K562 (cell line): Measurements from ENCODE around the gene MACROD2.

Source experiments
- BRF1 ChIP-seq: IDR thresholded peaks from 3 replicates; pipeline ENCODE4 v1.6.1; 2011; ENCODE audit warnings: borderline replicate concordance, mild to moderate bottlenecking; ENCODE audit not compliant: insufficient read length; ENCODE audit errors: extremely low read depth
- CEBPB ChIP-seq: fragments of 450-650 bp; IDR thresholded peaks from 2 replicates; pipeline ENCODE4 v1.6.1; 2016; ENCODE audit warnings: missing genetic modification characterization, missing compliant biosample characterization
- EP300 ChIP-seq: IDR thresholded peaks from 2 replicates; pipeline ENCODE4 v1.6.1; 2012; ENCODE audit warnings: low read length, improper control_type of control experiment
- MED1 ChIP-seq: sonication (generic); formaldehyde crosslinking; IDR thresholded peaks from 2 replicates; pipeline ENCODE4 v1.8.1; 2023; ENCODE audit warnings: missing genetic modification reagents, borderline replicate concordance
- MYC ChIP-seq, 2 experiments: fragments of 250-450 bp in 1 of 2; sonication (Bioruptor Pico) in 1 of 2; IDR thresholded peaks; 2 replicates each; pipeline versions ENCODE4 v1.5.1 to v1.6.1; 2012 to 2021; ENCODE audit warnings: low read depth in 2 of 2, borderline replicate concordance in 1 of 2, improper control_type of control experiment in 1 of 2, low read length in 1 of 2, mild to moderate bottlenecking in 1 of 2, moderate library complexity in 1 of 2
- POLR2AphosphoS5 ChIP-seq: IDR thresholded peaks from 2 replicates; pipeline ENCODE4 v1.6.1; 2011; ENCODE audit warnings: mild to moderate bottlenecking, low read depth, low read length, moderate library complexity; ENCODE audit not compliant: control insufficient read depth, insufficient read depth
- TCFL5 ChIP-seq: fragments of 250-450 bp; sonication (Bioruptor Pico); conservative IDR thresholded peaks from 2 replicates; pipeline ENCODE4 v1.6.1; 2021; ENCODE audit warnings: mild to moderate bottlenecking, moderate library complexity, matching md5 sums
- ZMIZ1 ChIP-seq, 2 experiments: fragments of 150-350 bp in 1 of 2; IDR thresholded peaks; 2 replicates each; pipeline ENCODE4 v1.6.1; 2012 to 2016; ENCODE audit warnings: low read depth in 2 of 2, low read length in 2 of 2, mild to moderate bottlenecking in 1 of 2, moderate library complexity in 1 of 2

GRCh38 chr20:14422892-14423291, 427.6 kb downstream of the MACROD2 start:
- TF ChIP-seq TCFL5 (no peak), EP300 (no peak), CEBPB (no peak), POLR2AphosphoS5 (no peak), BRF1 (no peak), MED1 (CRISPR knock-in tag) (no peak), MYC (IDR thresholded peaks at IDR 0.05; ENCODE audit: low read depth, low read length) (no peak), MYC (CRISPR knock-in tag; IDR thresholded peaks at IDR 0.05; ENCODE audit: borderline replicate concordance, low read depth) (no peak), ZMIZ1 (IDR thresholded peaks at IDR 0.05; ENCODE audit: low read depth in 2 of 2, low read length in 2 of 2) (no peak)
